Measurements from ENCODE around the gene DMD. TPM values are rescaled to one million over a fixed set of nuclear protein-coding genes. Genes with fewer than 3 reads are reported as not detected.

DMD gene
- total RNA-seq, 1 experiment from 2014 or later: 47.2 TPM

DNA sequence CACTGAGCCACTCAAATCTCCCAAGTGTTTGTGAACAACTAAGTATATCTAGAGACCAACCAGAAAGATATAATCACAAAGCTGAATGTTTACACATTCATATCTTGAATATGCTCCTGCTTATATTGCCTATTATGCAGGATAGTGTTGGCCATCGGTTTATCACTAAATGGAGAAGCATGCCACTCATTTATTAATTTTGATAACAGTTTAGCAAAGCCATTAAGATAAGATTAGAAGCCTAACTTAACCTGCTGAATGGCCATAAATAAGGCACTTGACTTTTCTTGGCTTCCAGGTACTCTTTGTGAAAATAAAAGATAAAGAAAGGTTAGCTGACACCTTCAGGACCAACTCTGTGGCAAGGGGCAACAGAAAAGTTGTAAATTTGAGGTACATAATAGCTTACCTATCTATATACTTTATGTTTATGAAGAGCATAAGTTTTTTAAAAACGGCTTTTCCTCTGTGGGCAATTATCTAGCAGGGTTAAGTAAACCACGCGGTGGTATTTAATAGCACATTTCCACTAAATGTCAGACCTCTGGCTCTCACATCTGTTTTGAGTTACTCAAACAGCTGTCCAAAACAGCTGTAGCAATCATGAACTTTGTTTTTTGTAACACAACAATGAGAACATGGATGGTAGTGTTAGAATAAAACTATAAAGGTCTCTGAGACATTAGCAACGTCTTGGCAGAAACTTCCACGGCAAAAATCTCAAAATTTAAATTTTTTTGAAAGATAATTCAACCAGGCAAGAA, 2080.7 kb downstream of the DMD start:
- ChIA-PET CTCF (no interaction called here), POLR2A (no interaction called here)
- H3K4me1 ChIP-seq: no peaks in the 10 kb centered on the region
- no peaks in the 10 kb centered on the region for H3K4me1 Mint-ChIP-seq (ENCODE audit: low read depth, unreplicated experiment)
- TF ChIP-seq, protein P1, sequence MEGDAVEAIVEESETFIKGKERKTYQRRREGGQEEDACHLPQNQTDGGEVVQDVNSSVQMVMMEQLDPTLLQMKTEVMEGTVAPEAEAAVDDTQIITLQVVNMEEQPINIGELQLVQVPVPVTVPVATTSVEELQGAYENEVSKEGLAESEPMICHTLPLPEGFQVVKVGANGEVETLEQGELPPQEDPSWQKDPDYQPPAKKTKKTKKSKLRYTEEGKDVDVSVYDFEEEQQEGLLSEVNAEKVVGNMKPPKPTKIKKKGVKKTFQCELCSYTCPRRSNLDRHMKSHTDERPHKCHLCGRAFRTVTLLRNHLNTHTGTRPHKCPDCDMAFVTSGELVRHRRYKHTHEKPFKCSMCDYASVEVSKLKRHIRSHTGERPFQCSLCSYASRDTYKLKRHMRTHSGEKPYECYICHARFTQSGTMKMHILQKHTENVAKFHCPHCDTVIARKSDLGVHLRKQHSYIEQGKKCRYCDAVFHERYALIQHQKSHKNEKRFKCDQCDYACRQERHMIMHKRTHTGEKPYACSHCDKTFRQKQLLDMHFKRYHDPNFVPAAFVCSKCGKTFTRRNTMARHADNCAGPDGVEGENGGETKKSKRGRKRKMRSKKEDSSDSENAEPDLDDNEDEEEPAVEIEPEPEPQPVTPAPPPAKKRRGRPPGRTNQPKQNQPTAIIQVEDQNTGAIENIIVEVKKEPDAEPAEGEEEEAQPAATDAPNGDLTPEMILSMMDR (IDR thresholded peaks at IDR 0.05; ENCODE audit: insufficient read depth in 1 of 2, low read depth in 1 of 2, low read length in 1 of 2, severe bottlenecking in 1 of 2, unreplicated experiment in 1 of 2): no peak
- no peaks in the 10 kb centered on the region for H3K36me3 ChIP-seq (ENCODE audit: control insufficient read depth, insufficient read depth, low read length)
- no peaks in the 10 kb centered on the region for H3K9me3 ChIP-seq
- H3K4me3 Mint-ChIP-seq (ENCODE audit: unreplicated experiment): no peak overlapping the region
- H3K27ac Mint-ChIP-seq (ENCODE audit: unreplicated experiment): no peak overlapping the region
- no peak overlapping the region for H3K4me3 ChIP-seq (ENCODE audit: low read depth, low read length)
- H3K36me3 Mint-ChIP-seq (ENCODE audit: insufficient read depth, unreplicated experiment): peaks cover 19% of the 10 kb centered on the region
- no peaks in the 10 kb centered on the region for H3K27me3 ChIP-seq (replicated peaks; ENCODE audit: control insufficient read depth, insufficient read depth, low read length)
- BruUV-seq (replicated peaks): no TSS peak
- DNase-seq: peak in 1 of 2 experiments; percentile 8
- no peaks in the 10 kb centered on the region for H3K9me3 Mint-ChIP-seq (ENCODE audit: unreplicated experiment)
- H3K27me3 Mint-ChIP-seq (ENCODE audit: insufficient read depth, unreplicated experiment): no peaks in the 10 kb centered on the region
- intact Hi-C loops (cut with micrococcal nuclease; ENCODE audit: unreplicated experiment): no loop called here

GRCh38 chrX:31128855-31129254, 2082.5 kb downstream of the DMD start:
- H3K27me3 Mint-ChIP-seq (ENCODE audit: insufficient read depth, unreplicated experiment): no peaks in the 10 kb centered on the region
- H3K36me3 ChIP-seq (ENCODE audit: control insufficient read depth, insufficient read depth, low read length): no peaks in the 10 kb centered on the region
- TF ChIP-seq, protein P1 (IDR thresholded peaks at IDR 0.05; ENCODE audit: insufficient read depth in 1 of 2, low read depth in 1 of 2, low read length in 1 of 2, severe bottlenecking in 1 of 2, unreplicated experiment in 1 of 2): no peak
- ChIA-PET CTCF (no interaction called here), POLR2A (no interaction called here)
- H3K27ac Mint-ChIP-seq (ENCODE audit: unreplicated experiment): no peak overlapping the region
- H3K4me1 ChIP-seq: no peaks in the 10 kb centered on the region
- H3K9me3 ChIP-seq: no peaks in the 10 kb centered on the region
- no peak overlapping the region for H3K4me3 ChIP-seq (ENCODE audit: low read depth, low read length)
- H3K36me3 Mint-ChIP-seq (ENCODE audit: insufficient read depth, unreplicated experiment): peaks cover 15% of the 10 kb centered on the region
- no peaks in the 10 kb centered on the region for H3K27me3 ChIP-seq (replicated peaks; ENCODE audit: control insufficient read depth, insufficient read depth, low read length)
- no peaks in the 10 kb centered on the region for H3K9me3 Mint-ChIP-seq (ENCODE audit: unreplicated experiment)
- intact Hi-C loops (cut with micrococcal nuclease; ENCODE audit: unreplicated experiment): no loop called here
- no TSS peak for BruUV-seq (replicated peaks)
- no peaks in the 10 kb centered on the region for H3K4me1 Mint-ChIP-seq (ENCODE audit: low read depth, unreplicated experiment)
- H3K4me3 Mint-ChIP-seq (ENCODE audit: unreplicated experiment): no peak overlapping the region
- DNase-seq: no peak

DNA sequence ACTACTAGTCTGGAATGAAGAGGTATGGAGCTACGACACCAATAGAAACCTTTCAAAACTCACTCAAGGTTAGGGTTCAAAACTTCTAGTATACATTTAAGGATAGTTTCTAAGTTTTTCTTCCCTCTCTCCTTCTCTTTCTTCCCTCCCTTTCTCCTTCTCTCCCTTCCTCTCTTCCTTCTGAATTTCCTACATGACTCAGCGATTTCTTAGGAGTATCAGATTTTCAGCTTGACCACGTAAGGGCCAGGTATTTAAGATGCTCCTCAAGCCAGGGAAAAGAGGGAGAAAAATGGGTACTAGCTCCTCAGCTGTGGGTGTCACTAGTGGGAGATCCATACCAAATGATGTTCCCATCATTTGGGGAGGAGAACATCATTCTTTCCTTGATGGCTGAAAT, 2083.6 kb downstream of the DMD start:
- no peaks in the 10 kb centered on the region for H3K27me3 Mint-ChIP-seq (ENCODE audit: insufficient read depth, unreplicated experiment)
- H3K36me3 ChIP-seq (ENCODE audit: control insufficient read depth, insufficient read depth, low read length): no peaks in the 10 kb centered on the region
- H3K36me3 Mint-ChIP-seq (ENCODE audit: insufficient read depth, unreplicated experiment): peaks cover 15% of the 10 kb centered on the region
- no peak overlapping the region for H3K4me3 ChIP-seq (ENCODE audit: low read depth, low read length)
- intact Hi-C loops (cut with micrococcal nuclease; ENCODE audit: unreplicated experiment): no loop called here
- no TSS peak for BruUV-seq (replicated peaks)
- TF ChIP-seq, protein P1 (IDR thresholded peaks at IDR 0.05; ENCODE audit: insufficient read depth in 1 of 2, low read depth in 1 of 2, low read length in 1 of 2, severe bottlenecking in 1 of 2, unreplicated experiment in 1 of 2): no peak
- DNase-seq: no peak
- no peaks in the 10 kb centered on the region for H3K9me3 Mint-ChIP-seq (ENCODE audit: unreplicated experiment)
- CTCF ChIA-PET: no interaction called here
- POLR2A ChIA-PET: no interaction called here
- H3K27me3 ChIP-seq (replicated peaks; ENCODE audit: control insufficient read depth, insufficient read depth, low read length): no peaks in the 10 kb centered on the region
- H3K27ac Mint-ChIP-seq (ENCODE audit: unreplicated experiment): no peak overlapping the region
- H3K4me1 ChIP-seq: no peaks in the 10 kb centered on the region
- H3K4me1 Mint-ChIP-seq (ENCODE audit: low read depth, unreplicated experiment): no peaks in the 10 kb centered on the region
- no peaks in the 10 kb centered on the region for H3K9me3 ChIP-seq
- no peak overlapping the region for H3K4me3 Mint-ChIP-seq (ENCODE audit: unreplicated experiment)

All from Caco-2 (cell line).